Upper lobe of left lung (tissue), 4 donors: ENCODE results near the gene GAN.

Experiments
- POLR2AphosphoS5 ChIP-seq, 2 donors: sonication (generic); formaldehyde crosslinking; IDR thresholded peaks; one replicate each; pipeline ENCODE4 v1.5.1; 2017; ENCODE audit warnings: antibody characterized with exemption in 2 of 2
- TF ChIP-seq, protein P1 (sequence below), 6 experiments: fragments of 450-650 bp in 4 of 6; fragments of 200-600 bp in 2 of 6; sonication (generic) in 2 of 6; IDR thresholded peaks; one replicate each; pipeline ENCODE4 v1.5.1; 2016 to 2019; ENCODE audit warnings: antibody characterized with exemption in 6 of 6

GRCh38 chr16:81401035-81401950 lies 86.5 kb downstream of the GAN start:
- TF ChIP-seq POLR2AphosphoS5 (IDR thresholded peaks at IDR 0.05) = peak; percentile 51 to 73
- TF ChIP-seq, protein P1, sequence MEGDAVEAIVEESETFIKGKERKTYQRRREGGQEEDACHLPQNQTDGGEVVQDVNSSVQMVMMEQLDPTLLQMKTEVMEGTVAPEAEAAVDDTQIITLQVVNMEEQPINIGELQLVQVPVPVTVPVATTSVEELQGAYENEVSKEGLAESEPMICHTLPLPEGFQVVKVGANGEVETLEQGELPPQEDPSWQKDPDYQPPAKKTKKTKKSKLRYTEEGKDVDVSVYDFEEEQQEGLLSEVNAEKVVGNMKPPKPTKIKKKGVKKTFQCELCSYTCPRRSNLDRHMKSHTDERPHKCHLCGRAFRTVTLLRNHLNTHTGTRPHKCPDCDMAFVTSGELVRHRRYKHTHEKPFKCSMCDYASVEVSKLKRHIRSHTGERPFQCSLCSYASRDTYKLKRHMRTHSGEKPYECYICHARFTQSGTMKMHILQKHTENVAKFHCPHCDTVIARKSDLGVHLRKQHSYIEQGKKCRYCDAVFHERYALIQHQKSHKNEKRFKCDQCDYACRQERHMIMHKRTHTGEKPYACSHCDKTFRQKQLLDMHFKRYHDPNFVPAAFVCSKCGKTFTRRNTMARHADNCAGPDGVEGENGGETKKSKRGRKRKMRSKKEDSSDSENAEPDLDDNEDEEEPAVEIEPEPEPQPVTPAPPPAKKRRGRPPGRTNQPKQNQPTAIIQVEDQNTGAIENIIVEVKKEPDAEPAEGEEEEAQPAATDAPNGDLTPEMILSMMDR (IDR thresholded peaks at IDR 0.05) = no peak
